Kidney (tissue), 14 donors: ENCODE data around the gene PIGC. TPM values are rescaled to one million over a fixed set of nuclear protein-coding genes. Genes with fewer than 3 reads are reported as not detected.

Experiments used
- DNase-seq, 5 donors: peaks; one replicate each; pipeline ENCODE4 v3.0.0-alpha.2; 2013 to 2020
- FAIRE-seq: peaks from 2 replicates; lab custom pipeline; 2012; peaks lifted over from hg19 to GRCh38; lab: Jason Lieb, UNC
- H3K27ac ChIP-seq, 2 donors: one replicate each; pipeline ENCODE4 v1.7.0; 2013; ENCODE audit warnings: low read depth in 2 of 2, low read length in 2 of 2, inconsistent platforms in 1 of 2
- H3K27me3 ChIP-seq: one replicate; pipeline ENCODE4 v1.7.1; 2013; ENCODE audit warnings: low read length, inconsistent platforms; ENCODE audit not compliant: control insufficient read depth, insufficient read depth
- H3K36me3 ChIP-seq, 3 donors: one replicate each; pipeline versions ENCODE4 v1.7.0 to v1.7.1; 2013; ENCODE audit warnings: low read length in 3 of 3, control low read depth in 1 of 3, inconsistent platforms in 1 of 3; ENCODE audit not compliant: insufficient read depth in 3 of 3, control insufficient read depth in 2 of 3
- H3K4me1 ChIP-seq, 3 donors: one replicate each; pipeline versions ENCODE4 v1.7.0 to v1.7.1; 2013; ENCODE audit warnings: low read length in 3 of 3, inconsistent platforms in 1 of 3, low read depth in 1 of 3; ENCODE audit not compliant: control insufficient read depth in 2 of 3, insufficient read depth in 2 of 3
- H3K4me3 ChIP-seq, 3 donors: one replicate each; pipeline versions ENCODE4 v1.7.0 to v1.8.1; 2013; ENCODE audit warnings: low read length in 3 of 3, control low read depth in 1 of 3, inconsistent platforms in 1 of 3
- H3K9ac ChIP-seq, 3 donors: one replicate each; pipeline versions ENCODE4 v1.7.0 to v1.7.1; 2013; ENCODE audit warnings: low read length in 3 of 3, control low read depth in 1 of 3, inconsistent platforms in 1 of 3
- H3K9me3 ChIP-seq, 3 donors: one replicate each; pipeline versions ENCODE4 v1.7.0 to v1.7.1; 2013; ENCODE audit warnings: low read length in 3 of 3, control low read depth in 1 of 3, inconsistent platforms in 1 of 3; ENCODE audit not compliant: control insufficient read depth in 2 of 3, insufficient read depth in 1 of 3
- intact Hi-C: fragments of 100-400 bp; cut with DNase I; formaldehyde crosslinking; loops from one replicate; pipeline ENCODE4 v1.11.1; 2022
- polyA plus RNA-seq: library from polyadenylated mRNA; stranded (reverse); fragments of 350-450 nt; fragmentation: Illumina TruSeq; extraction: RNeasy Lipid Tissue Mini Kit (QIAGEN cat#74804); gene quantifications from one replicate; pipeline ENCODE4 v1.2.3, GENCODE V29; 2014; ENCODE audit warnings: low read depth, low replicate concordance; ENCODE audit not compliant: insufficient read depth
- total RNA-seq: library from RNA; stranded (reverse); fragmentation: NEBNext Ultra II Directional; extraction: Animal tissue kit (Norgen Biotek cat#: 25700); gene quantifications from one replicate; pipeline ENCODE4 v1.2.1, GENCODE V29; 2021
- TF ChIP-seq, protein P1 (sequence below): IDR thresholded peaks from 3 replicates; pipeline ENCODE4 v1.5.1; 2012; ENCODE audit warnings: mild to moderate bottlenecking, moderate library complexity, borderline replicate concordance; ENCODE audit not compliant: insufficient read depth; ENCODE audit errors: extremely low read depth
- donor health status: control.
- donor health status: control.
- donor health status: control.
- donor health status: control.
- donor health status: control.
- donor health status: DM: yes; HTN: yes; CAD: no.
- donor health status: Normal renal cell carcinoma (clear cell type).

The PIGC gene
- total and polyA plus RNA-seq, 2 donors from 2014 or later = 27.6 to 28.6 TPM

DNA sequence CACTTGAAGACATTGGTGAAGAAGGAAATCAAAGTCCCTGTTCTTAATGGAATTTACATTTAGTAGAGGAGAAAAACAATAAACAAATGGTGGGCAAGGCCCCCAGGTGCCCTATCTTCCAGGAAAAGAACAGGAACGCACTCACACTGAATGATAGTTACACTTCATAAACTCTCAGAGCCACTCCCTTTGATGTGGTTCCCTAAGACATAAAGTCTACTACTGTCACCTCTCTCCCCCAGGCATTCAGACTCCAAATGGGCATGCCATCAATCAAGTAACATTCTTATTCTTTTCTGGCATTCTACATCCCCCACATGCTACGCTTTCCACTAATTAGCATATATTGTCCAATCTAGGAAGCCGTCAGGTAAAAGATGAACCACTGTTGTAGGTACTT lies 36.6 kb upstream of the PIGC start:
- intact Hi-C loops = no loop called here
- H3K9me3 ChIP-seq = no peaks in the 10 kb centered on the region
- H3K4me3 ChIP-seq = no peak overlapping the region
- no peak overlapping the region for H3K9ac ChIP-seq
- H3K27me3 ChIP-seq = no peaks in the 10 kb centered on the region
- TF ChIP-seq, protein P1, sequence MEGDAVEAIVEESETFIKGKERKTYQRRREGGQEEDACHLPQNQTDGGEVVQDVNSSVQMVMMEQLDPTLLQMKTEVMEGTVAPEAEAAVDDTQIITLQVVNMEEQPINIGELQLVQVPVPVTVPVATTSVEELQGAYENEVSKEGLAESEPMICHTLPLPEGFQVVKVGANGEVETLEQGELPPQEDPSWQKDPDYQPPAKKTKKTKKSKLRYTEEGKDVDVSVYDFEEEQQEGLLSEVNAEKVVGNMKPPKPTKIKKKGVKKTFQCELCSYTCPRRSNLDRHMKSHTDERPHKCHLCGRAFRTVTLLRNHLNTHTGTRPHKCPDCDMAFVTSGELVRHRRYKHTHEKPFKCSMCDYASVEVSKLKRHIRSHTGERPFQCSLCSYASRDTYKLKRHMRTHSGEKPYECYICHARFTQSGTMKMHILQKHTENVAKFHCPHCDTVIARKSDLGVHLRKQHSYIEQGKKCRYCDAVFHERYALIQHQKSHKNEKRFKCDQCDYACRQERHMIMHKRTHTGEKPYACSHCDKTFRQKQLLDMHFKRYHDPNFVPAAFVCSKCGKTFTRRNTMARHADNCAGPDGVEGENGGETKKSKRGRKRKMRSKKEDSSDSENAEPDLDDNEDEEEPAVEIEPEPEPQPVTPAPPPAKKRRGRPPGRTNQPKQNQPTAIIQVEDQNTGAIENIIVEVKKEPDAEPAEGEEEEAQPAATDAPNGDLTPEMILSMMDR = no peak
- no peaks in the 10 kb centered on the region for H3K4me1 ChIP-seq
- H3K36me3 ChIP-seq = no peaks in the 10 kb centered on the region
- FAIRE-seq (no peak), DNase-seq (peak in 2 of 5 donors; percentile 54)
- H3K27ac ChIP-seq = no peak overlapping the region

DNA sequence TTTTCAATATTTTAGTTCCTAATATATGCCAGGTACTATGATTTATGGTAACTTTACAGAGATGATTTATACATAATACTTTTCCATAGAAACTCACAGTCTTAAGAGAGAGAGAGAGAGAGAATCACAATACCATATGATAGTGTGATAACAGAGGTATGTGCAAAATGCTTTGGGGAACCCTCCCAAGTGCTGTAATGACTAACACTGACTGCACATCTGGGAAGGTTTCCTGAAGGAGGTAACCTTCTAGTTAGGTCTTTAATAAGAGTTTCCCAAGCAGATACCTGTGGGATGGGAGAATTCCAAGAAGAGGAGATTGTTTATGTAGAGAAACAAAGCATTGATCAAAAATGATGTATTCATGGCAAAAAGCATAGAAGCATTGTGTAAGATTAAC lies 34.6 kb upstream of the PIGC start:
- Histone ChIP-seq H3K27me3 (no peaks in the 10 kb centered on the region), H3K9me3 (no peaks in the 10 kb centered on the region), H3K4me3 (no peak overlapping the region), H3K4me1 (no peaks in the 10 kb centered on the region), H3K27ac (no peak overlapping the region), H3K9ac (no peak overlapping the region), H3K36me3 (no peaks in the 10 kb centered on the region)
- DNase-seq (no peak), FAIRE-seq (no peak)
- TF ChIP-seq, protein P1 = no peak
- intact Hi-C loops = no loop called here

DNA sequence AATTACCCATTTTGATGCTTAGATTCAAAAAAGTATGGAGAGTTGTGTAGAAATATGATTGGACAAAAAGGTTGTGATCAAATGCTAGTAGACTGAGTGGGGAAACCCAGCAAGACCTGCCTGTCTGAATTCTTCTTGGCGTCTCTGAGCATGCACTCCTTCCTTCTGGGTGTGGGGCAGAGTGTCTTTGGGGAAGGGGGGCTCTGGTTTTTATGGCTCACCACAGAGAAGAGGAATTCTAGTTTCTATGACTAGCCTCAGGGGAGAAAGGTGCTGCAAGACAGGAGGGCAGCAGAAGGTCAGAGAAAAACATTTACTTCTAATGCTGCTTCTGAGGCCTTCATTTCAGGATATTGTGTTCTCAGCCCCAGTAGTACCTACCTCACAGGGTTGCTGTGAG lies 33.9 kb upstream of the PIGC start:
- Histone ChIP-seq H3K27ac (no peak overlapping the region), H3K9me3 (no peaks in the 10 kb centered on the region), H3K4me3 (no peak overlapping the region), H3K4me1 (no peaks in the 10 kb centered on the region), H3K9ac (no peak overlapping the region), H3K27me3 (no peaks in the 10 kb centered on the region), H3K36me3 (no peaks in the 10 kb centered on the region)
- FAIRE-seq (no peak), DNase-seq (no peak)
- TF ChIP-seq, protein P1 = no peak
- intact Hi-C loops = no loop called here

DNA sequence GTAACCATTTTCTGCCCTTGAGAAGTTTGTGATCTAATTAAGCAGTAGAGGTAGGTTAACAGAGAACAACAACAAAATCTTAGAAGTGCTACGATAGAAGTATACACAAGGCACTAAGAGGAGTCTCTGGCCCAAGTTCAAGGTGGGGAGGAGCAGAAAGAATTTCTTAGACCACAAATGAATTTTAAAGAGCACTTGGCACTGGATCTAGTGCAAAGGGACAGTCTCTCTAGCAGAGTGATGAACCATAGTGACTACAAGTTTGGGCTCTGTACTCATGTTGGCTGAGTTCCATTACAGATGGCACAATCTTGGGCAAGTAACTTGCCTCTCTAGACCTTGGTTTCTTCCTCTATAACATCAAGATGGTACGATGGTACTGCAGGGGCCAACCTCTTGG lies 33.3 kb upstream of the PIGC start:
- DNase-seq = no peak
- Histone ChIP-seq H3K4me1 (no peaks in the 10 kb centered on the region), H3K9me3 (no peaks in the 10 kb centered on the region), H3K27ac (no peak overlapping the region), H3K4me3 (no peak overlapping the region), H3K9ac (no peak overlapping the region), H3K27me3 (no peaks in the 10 kb centered on the region), H3K36me3 (no peaks in the 10 kb centered on the region)
- intact Hi-C loops = no loop called here
- FAIRE-seq = no peak
- TF ChIP-seq, protein P1 = no peak
